Stimulated activated CD8-positive, alpha-beta memory T cell treated with anti-CD3 and anti-CD28 coated beads, Interleukin-4, amount 100 ng/mL, for 24 hours (primary cell): ENCODE measurements around the gene HOXB13.
"Not testable (repeated sequence)": the region's sequence is repeated elsewhere in the genome, so short reads cannot be mapped to it uniquely, and the experiment has no call there.

Experiments used
- DNase-seq: peaks from one replicate; pipeline ENCODE4 v3.0.0-alpha.2; 2020; ENCODE audit warnings: low read depth

The HOXB13 gene

DNA sequence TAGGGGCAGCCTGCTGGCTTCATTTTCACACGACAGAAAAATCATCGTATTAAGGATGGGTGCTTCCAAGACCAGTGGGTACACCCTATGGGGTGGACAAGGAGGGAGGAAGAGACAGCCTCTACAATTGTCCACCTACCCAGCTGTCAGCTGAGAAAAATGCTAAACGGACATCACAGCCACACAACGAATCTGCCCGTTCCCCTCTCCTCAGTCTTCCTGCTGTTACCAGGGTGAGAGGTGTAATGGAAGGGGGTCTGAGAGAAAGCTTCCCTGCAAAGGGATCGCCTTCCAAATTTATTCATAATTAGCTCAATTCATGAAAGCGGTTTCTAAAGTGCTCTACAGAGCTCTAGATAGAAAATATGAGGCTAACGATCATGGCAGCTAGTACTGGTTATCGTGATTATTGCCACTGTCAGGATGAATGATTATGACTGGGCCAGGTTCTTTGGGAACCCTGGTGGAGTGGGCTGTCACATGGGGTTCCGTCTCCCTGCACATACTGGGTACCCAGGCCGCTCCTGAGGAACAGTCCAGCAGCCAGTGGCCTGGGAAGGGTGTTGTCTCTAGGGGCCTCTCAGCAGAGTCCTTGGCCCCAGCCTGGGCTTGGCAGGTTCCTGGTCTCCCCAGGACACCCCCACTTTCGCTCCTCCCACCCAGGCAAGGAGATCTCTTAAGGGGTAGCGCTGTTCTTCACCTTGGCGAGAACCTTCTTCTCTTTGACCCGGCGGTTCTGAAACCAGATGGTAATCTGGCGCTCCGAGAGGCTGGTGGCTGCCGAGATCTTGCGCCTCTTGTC lies 2.2 kb downstream of the HOXB13 start:
- no peak for DNase-seq

DNA sequence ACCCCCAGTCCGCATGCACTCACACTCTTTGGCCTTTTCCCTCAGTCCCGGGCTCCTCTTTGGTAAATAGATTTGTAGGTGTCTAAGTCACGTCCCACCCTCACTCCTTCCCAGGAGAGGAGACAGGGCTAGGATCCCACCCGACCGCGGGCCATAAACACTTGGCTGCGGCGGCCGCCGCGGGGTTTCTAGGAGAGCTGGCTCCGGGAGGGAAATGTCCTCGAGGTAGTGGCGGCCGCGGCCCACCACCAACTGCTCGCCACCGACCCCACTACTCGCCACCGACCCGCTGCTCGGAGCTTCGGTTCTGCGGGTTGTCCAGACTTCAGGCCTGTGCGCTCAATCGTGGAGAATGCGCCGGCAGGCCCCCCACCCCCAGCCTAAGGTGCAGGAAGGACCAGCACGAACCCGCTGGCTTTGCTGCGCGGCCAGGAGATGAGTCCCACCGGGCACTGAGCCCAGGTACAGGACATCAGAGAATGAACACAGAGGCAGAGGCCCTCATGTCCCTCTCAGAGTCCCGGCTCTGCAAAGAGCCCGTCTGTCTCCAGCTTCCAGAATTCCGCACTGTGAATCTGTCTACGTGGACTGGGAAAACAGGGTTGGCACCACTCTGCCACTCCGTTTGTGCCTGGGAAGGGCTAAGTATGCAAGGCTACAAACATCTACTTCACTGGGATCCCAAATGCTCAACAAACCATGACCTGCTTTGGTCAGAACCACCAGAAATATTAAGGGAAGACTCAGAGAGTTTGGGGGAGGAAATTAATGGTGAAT lies 3.1 kb downstream of the HOXB13 start:
- no peak for DNase-seq

DNA sequence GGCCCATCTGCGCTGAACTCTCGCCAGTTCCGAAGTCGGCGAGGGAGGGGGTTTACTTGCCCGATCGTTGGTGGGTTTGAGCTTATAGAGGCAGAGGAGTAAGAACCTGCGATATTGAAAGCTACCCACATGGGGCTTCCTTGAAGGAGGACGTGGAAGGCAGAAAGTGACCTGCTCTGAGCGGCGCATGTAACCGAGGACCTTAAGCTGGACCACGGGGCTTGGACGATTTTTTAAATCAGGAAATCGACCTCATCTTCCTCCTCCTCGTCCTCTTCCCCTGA lies 3.6 kb downstream of the HOXB13 start:
- no peak for DNase-seq

DNA sequence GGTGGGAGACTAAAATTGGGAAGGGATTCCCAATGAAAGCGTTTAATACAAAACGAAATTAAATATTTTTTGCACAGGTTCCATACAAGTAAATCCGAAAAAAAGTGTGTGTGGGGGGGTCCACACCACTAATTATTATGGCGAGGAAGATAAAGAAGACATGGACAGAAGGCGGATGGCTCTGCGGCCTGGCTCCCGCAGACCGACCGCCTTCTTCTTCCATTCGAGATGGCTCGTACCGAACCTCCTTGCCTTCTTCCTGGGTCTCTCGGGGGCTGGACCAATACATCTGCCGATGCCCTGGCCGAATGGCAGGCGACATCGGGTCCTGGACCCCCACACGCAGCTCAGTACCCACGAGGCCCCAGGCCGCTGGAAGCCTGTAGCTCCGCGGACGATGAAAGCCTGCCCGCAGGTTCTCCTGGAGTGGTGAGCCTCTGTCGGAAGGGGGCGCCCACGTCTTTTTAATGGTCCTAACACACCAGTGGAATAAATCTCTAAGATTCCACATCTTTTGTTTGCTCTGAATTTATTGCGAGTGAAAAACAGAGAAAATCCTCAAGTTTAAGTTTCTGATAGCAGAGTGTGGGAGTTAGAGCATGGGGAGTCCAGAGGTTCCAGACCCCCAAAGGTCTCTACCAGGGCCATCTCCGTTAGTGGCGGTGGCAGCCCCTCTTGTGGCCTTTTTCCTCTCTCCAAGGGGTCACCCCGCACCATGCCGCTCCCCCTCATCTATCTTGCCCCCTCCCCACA lies 4.1 kb downstream of the HOXB13 start:
- DNase-seq = peak; percentile 63

- DNase-seq = no peak
Measured at GRCh38 chr17:48723423-48724250, 4.9 kb downstream of the HOXB13 start.

DNA sequence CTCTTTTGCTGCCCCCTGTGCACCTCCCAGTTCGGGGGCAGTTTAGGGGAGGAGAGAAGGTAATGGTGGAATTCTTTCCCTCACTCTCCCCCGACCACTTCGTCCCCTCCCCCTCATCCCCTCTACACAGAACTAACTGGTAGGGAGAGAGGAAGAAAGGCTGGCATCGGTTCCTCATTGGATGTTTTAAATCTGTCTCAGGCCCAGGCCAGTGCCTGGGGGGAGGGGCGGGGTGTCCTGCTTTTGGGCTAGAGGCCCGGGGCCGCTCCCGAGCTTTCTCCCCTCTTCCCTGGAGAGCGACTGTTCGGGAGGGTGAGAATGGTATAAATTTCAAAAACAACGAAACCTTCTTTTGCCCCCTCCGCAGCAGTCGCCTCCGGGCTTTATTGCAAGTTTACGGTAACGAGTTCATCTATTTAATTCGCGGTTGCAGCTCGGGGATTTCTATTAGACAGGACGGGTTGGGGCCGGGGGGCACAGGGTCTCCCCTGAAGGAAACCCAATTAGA lies 5.6 kb downstream of the HOXB13 start, which contains the start of gene PRAC2:
Gene PRAC2, plus strand, starts transcription at position 271 of the 508 bp plus-strand sequence. CDS start 1,226 bp downstream, outside the sequence.
- no peak for DNase-seq

DNA sequence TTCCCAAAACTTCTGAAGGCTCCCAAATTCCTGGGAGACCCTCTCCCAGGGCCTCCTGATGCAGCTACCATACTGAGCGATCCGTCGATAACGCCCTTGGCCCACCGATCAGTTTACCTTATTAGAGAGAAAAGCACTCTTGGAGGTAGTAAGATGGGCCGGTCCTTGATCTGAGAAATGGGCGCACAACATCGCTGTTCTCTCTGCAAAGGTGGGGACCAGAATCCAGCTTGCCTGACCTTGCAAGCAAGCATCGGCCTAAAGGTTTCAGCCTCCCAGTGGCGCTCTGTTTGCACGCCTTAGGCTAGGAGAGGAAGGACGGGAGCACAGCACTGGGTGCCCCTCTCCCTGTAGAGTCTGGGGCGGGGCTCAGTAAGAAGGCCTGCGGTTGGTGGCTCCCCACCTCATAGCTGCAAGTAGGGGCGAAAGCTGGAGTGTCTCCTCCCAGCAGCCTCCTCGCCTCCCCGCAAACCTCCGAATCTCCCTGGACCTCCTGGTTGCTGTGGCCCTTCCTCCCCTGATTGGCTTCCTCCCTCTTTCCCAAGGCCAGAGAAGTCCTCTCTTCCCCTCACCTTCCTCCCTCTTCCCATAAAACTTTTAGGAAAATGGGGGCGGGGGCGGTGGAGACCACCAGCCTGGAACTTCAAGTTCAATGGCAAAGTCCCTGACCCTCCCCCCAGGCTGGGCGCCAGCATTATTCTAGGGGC lies 6.2 kb downstream of the HOXB13 start, which contains the start of gene PRAC1:
Gene PRAC1, minus strand, starts transcription at position 318 of the 707 bp plus-strand sequence. Its CDS starts 126 bp downstream, at position 192.
- DNase-seq = no peak

GRCh38 chr17:48721009-48721402 lies 7.5 kb downstream of the HOXB13 start:
- no peak for DNase-seq

DNA sequence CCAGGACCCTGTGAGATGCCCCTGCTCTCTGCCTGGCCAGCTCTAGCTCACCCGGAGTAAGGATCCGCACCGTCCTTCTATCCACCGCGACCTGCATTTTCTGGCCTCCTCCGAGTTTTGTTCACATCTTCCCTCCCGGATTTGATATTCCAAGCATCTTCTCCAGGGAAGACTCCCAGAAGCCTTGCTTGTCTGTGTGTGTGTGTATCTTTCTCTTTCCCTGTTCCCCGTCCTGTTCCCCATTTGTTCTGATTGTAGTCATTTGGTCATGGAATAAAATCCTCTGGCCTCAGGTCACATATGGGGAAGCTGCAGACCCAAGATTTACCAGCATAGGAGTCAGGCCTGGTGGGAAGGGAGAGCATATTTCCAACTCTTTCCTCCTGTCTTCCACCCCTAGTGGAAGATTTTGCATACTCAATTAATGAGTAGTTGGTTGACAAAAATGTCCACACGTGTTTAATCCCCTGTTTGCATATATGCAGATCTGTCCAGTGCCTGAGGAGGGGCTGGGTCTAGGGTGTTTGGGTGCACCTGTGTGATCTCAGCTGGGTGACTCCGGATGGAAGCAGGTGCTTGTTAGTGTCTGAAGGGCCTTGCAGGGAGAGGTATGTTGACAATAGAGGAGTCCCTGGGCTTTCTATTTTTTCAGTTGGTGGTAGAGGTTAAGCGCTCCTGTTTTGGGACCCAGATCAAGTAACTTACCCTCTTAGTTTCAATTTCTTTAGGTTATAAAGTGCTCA lies 8.1 kb downstream of the HOXB13 start:
- DNase-seq = no peak

GRCh38 chr17:48719642-48720265 lies 8.8 kb downstream of the HOXB13 start:
- no peak for DNase-seq

DNA sequence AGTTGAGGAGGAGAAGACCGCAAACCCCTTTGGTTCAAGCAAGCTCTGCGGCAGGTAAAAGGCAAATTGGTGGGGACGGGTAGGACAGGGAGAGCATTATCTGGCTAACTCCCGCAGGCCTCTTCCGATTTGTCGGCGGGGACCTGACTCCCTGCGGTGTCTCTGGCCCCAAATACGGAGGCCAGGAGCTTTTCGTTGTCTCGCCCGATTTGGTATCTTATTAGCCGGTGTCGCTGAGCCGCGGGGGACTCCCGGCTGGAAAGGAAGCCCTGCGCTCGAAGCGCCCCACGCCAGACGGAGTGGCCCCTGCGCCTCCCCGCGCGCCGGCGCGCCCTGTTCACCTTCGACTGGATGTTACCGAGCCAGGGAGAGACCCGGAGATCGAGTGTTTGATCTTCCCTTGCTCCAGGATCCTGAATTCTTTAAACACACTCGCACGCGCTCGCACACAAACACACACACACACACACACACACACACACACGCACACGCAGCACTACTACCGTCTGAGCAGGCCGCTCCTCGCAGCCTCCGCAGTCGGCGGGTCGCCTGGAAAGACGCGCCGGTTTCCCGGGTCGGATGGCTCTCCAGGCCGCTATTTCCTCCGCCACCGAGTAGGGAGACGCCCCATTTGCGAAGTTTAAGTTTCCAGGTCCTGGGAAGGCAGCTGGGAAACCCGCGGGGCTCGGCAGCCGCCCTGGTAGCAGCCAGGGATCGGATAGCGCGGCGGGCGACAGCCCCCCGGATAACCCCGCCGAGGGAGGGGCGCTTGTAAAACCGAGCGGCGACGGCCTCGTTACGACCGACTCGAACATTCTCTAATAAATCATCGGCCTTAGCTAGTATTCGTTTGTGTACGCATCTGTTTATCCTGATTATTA lies 9.5 kb downstream of the HOXB13 start:
- DNase-seq = no peak

DNA sequence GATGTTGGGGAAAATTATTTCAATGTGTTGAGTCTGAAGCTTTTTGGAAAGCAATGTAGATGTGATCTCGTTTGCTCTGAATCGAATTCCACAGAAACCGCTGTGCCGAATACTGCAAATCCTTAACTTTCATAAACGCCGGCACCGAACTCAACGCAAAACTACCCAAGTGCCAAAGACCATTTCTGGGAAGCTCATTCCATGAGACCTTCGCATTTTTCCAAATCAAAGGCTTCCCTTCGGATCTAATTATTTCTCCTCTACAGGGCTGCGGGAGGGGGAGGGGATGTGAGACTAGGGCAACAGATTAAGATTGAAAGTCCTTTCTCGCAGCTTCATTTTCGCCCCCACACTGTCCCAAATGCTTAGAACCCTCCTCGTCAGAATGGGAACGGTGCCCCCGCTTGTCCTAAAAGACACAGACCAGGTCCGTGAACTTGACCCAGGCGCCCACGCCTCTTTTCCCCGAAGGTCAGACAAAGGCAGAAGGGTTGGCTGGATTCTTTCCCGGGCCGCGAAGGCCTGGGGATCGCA lies 10.3 kb downstream of the HOXB13 start:
- no peak for DNase-seq

DNA sequence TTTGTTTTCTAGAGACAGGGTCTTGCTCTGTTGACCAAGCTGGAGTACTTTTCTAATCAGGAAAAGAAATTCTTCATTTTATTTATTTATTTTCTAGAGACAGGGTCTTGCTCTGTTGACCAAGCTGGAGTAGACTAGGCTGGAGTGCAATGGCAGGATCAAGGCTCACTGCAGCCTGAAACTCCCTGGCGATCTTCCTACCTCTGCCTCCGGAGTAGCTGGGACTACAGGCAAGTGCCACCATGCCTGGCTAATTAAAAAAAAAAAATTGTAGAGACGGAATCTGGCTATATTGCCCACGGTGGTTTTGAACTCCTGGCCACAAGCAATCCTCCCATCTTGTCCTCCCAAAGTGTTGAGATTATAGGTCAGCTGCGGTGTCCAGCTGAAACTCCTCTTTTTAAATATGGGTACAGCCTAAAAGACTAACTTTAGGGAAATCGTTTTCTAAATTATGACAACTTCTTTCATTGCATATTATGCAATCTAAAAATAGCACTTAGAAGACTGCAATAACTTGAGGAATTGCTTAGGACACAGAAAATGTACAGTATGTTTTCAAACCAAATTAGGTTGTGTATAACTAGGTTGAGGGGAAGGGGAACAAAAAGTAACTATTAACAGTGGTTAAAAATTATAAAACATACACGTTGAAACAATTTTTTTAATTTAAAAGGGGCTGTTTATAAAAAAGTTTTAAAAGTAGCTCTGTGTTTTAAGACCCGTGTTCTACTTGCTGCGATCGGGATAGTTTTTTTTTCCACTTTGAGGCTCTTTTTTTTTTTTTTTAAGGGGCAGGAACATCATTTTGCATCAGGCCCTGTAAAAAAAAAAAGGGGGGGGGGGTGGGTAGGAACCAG lies 11.0 kb downstream of the HOXB13 start:
- DNase-seq = no peak

DNA sequence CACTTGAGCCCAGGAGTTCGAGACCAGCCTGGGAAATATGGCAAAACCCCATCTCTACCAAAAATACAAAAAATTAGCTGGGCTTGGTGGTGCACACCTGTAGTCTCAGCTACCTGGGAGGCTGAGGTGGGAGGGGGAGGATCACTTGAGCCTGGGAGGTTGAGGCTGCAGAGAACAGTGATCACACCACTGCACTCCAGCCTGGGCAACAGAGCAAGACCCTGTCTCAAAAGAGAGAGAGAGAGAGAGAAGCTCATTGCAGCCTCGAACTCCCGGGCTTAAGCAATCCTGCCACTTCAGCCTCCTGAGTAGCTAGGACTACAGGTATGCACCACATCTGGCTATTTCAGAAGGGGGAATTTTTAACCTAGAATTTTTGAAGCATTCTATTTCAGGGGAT lies 12.0 kb downstream of the HOXB13 start:
- DNase-seq = not testable (repeated sequence)

GRCh38 chr17:48715496-48716399 lies 12.8 kb downstream of the HOXB13 start:
- DNase-seq = no peak

DNA sequence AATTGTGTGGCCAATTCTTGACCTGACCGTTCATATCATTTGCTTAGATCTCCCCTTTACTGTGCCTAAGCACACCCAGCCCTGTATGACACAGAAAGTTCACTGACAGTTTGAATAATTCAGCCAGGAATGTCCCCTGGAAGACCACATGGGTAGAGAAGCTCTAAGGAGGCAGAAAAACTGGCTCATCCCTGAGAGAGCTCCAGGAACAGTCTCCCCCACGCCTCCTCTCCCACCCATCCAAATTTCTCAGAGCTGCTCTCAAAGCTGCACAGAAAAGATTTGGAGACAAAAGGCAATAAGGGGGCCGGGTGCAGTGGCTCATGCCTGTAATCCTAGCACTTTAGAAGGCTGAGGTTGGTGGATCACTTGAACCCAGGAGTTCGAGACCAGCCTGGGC lies 17.4 kb downstream of the HOXB13 start:
- no peak for DNase-seq
